Measurements from ENCODE around the gene PPP1R15A.
"Not testable (repeated sequence)": the region's sequence is repeated elsewhere in the genome, so short reads cannot be mapped to it uniquely, and the experiment has no call there.

Gene PPP1R15A

GRCh38 chr19:48881741-48882657 is 9.8 kb downstream of the PPP1R15A start:
- peak in 2 of 6 experiments; percentile 15 to 24 for DNase-seq

DNA sequence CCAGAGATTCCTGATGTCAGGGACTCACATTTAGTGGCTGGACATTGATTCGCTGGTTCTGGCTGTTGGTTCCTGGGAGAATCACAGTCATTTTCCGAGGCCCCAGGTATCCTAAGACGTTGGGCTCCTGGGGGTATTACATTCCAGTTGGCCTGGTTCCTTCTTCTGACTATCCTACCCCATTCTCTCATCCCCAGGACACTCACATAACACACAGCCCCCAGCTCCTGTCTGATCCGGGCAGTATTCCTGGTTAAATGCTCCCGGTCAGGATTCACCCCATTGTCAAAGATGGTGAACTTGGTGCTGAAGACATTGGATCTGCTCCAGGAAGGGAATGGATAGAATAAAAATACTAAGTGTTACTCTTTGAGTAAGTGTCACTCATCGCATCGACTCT is 11.5 kb downstream of the PPP1R15A start:
- no peak for DNase-seq

GRCh38 chr19:48887861-48888612 is 15.8 kb downstream of the PPP1R15A start:
- no peak for DNase-seq

DNA sequence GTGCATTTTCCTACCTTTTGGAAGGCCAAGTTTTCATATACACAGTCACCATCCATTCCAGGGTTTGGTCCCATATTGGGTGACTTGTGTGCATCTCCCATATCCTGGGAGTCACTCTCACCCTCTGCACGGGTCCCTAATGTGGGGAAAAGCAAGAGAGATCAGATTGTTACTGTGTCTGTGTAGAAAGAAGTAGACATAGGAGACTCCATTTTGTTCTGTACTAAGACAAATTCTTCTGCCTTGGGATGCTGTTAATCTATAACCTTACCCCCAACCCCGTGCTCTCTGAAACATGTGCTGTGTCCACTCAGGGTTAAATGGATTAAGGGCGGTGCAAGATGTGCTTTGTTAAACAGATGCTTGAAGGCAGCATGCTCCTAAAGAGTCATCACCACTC is 17.3 kb downstream of the PPP1R15A start:
- DNase-seq, result not testable (repeated sequence)

- no peak for DNase-seq
Observed at GRCh38 chr19:48890551-48890950, 18.3 kb downstream of the PPP1R15A start.

DNA sequence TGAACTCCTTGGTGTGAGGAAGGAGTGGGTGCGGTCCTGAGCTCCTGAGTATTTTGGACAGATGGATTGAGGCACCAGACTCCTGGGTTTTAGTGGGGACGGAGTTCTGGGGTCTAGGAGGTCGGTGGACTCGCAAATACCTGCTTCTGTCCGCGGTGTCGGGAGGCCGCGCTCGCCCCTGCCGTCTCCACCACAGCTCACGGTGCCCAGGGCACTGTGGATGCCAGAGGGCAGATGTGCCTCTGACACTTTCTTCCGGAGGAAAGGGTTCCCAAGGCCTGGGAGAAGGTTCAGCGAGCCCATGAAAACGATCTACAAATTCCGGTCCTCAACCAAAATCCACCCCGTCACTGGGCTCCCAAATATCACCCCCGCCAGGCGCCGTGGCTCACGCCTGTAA is 23.0 kb downstream of the PPP1R15A start:
- DNase-seq, result no peak

GRCh38 chr19:48896191-48896720 is 24.0 kb downstream of the PPP1R15A start:
- DNase-seq, result peak in 5 of 6 experiments; percentile 23 to 59 (median 34)

GRCh38 chr19:48897181-48897580 is 25.0 kb downstream of the PPP1R15A start:
- DNase-seq, result no peak

DNA sequence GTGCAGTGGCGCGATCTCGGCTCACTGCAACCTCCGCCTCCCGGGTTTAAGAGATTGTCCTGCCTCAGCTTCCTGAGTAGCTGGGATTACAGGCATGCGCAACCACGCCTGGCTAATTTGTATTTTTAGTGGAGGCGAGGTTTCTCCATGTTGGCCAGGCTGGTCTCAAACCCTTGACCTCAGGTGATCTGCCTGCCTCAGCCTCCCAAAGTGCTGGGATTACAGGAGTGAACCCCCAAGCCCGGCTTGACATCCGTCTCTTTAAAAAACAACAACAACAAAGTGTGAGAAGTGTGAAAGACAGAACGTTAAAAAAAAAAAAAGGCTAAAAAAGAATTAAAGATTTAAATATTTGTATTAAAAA is 27.1 kb downstream of the PPP1R15A start:
- DNase-seq, result not testable (repeated sequence)

- DNase-seq, result peak; percentile 96 to 99 (median 96)
Observed at GRCh38 chr19:48899781-48900476, 27.7 kb downstream of the PPP1R15A start, which contains the start of gene NUCB1. NUCB1 (plus strand) TSS chr19:48900312; CDS start chr19:48900797, 485 bp downstream.

GRCh38 chr19:48900477-48901406 is 28.5 kb downstream of the PPP1R15A start:
- peak in 3 of 6 experiments; percentile 24 to 53 (median 47) for DNase-seq

DNA sequence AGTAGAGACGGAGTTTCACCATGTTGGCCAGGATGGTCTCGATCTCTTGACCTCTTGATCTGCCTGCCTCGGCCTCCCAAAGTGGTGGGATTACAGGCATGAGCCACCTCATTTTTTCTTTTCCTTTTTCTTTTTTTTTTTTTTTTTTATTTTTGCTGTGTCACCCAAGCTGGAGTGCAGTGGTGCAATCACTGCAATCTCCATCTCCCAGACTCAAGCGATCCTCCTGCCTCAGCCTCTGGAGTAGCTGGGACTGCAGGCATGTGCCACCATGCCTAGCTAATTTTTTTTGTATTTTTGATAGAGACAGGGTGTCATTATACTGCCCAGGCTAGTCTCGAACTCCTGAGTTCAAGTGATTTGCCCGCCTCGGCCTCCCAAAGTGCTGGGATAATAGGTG is 30.1 kb downstream of the PPP1R15A start:
- DNase-seq, result not testable (repeated sequence)

GRCh38 chr19:48903788-48904187 is 31.6 kb downstream of the PPP1R15A start:
- not testable (repeated sequence) for DNase-seq

DNA sequence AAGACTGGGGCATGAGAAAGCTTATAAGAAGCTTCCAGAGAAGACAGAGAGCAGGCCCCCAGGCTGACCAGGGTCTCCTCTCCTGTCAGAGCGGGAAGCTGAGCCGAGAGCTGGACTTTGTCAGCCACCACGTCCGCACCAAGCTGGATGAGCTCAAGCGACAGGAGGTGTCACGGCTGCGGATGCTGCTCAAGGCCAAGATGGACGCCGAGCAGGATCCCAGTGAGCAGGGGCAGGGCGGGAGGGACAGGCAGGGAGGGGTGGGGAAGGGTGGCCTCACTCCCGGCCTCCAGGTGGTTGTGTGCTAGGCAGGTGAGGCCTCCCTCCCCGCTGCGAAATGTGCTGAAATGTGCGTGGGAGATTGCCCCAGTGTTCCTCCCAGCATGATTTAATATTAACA is 33.4 kb downstream of the PPP1R15A start:
- DNase-seq, result no peak

DNA sequence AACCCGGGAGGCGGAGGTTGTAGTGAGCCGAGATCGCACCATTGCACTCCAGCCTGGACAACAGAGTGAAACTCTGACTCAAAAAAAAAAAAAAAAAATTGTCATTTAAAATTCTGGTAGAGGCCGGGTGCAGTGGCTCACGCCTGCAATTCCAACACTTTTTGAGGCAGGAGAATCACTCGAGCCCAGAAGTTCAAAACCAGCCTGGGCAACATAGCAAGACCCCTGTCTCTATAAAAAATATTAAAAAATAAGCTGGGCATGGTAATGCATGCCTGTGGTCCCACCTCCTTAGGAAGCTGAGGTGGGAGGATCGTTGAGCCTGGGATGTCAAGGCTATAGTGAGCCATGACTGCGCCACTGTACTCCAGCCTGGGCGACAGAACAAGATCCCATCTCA is 34.1 kb downstream of the PPP1R15A start:
- DNase-seq, result no peak

GRCh38 chr19:48907671-48908070 is 35.5 kb downstream of the PPP1R15A start:
- DNase-seq, result no peak

DNA sequence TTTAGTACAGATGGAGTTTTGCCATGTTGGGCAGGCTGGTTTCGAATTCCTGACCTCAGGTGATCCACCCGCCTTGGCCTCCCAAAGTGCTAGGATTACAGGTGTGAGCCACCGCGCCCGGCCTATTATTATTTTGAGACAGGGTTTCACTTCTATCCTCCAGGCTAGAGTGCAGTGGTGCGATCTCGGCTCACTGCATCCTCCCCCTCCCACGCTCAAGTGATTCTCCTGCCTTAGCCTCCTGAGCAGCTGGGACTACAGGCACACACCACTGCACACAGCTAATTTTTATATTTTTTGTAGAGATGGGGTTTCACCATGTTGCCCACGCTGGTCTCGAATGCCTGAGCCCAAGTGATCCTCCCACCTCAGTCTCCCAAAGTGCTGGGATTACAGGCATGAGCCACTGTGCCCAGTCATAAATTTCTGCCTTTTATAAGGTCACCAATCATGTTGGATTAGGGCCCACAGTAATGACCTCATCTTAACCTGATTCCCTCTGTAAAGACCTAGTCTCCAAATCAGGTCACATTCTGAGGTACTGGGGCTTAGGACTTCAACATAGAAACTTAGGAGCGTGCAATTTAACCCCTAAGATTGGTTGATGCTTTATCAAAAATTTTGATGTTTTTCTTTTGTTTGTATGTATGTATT is 37.3 kb downstream of the PPP1R15A start:
- DNase-seq, result not testable (repeated sequence)

GRCh38 chr19:48910803-48911202 is 38.6 kb downstream of the PPP1R15A start:
- no peak for DNase-seq

DNA sequence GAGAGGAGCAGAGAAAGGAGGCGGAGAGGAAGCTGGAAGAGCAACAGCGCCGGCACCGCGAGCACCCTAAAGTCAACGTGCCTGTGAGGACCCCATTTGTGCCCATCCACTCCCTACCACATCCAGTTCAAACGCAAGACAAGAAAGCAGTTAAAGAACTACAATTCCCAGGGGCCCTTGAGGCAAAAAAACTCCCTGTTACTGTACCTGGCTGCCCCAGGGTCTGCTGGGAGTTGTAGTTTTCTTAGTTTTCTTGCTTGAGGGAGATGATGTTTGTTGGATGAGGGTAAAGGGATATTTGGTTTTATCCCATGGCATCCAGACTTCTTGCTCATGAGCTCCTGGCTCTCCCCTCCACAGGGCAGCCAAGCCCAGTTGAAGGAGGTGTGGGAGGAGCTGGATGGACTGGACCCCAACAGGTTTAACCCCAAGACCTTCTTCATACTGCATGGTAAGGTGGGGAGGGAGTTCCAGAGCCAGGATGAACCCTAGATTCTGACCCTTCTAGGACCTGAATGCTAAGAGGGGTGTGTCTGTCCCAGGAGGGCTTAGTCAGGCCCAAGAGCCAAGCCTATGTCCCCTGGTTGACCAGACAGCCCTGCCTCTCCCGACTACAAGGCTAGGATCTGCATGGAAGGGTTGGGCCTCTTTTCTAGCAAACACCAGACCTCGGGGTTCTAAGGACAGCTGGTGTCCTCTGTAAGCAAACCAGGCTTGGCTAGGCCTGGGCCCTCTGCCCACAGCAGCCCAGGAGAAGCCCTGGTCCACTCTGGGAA is 41.1 kb downstream of the PPP1R15A start:
- peak in 2 of 6 experiments; percentile 13 to 23 for DNase-seq

- no peak for DNase-seq
Observed at GRCh38 chr19:48914181-48914580, 42.0 kb downstream of the PPP1R15A start.

Data from stimulated activated naive CD4-positive, alpha-beta T cell (primary cell).